ENCODE data around the gene KLK7.

The KLK7 gene

GRCh38 chr19:50994129-50994528 is 10.4 kb upstream of the KLK7 start:
- TF ChIP-seq POLR2AphosphoS5 (IDR thresholded peaks at IDR 0.05; ENCODE audit: low read depth, low read length) (no peak), FOXP2 (optimal IDR thresholded peaks at IDR 0.05; ENCODE audit: borderline replicate concordance, extremely low read depth, extremely low read length, insufficient read depth) (no peak), SIN3A (IDR thresholded peaks at IDR 0.05; ENCODE audit: borderline replicate concordance, insufficient read depth, low read length) (no peak)
- TF ChIP-seq, protein P1, sequence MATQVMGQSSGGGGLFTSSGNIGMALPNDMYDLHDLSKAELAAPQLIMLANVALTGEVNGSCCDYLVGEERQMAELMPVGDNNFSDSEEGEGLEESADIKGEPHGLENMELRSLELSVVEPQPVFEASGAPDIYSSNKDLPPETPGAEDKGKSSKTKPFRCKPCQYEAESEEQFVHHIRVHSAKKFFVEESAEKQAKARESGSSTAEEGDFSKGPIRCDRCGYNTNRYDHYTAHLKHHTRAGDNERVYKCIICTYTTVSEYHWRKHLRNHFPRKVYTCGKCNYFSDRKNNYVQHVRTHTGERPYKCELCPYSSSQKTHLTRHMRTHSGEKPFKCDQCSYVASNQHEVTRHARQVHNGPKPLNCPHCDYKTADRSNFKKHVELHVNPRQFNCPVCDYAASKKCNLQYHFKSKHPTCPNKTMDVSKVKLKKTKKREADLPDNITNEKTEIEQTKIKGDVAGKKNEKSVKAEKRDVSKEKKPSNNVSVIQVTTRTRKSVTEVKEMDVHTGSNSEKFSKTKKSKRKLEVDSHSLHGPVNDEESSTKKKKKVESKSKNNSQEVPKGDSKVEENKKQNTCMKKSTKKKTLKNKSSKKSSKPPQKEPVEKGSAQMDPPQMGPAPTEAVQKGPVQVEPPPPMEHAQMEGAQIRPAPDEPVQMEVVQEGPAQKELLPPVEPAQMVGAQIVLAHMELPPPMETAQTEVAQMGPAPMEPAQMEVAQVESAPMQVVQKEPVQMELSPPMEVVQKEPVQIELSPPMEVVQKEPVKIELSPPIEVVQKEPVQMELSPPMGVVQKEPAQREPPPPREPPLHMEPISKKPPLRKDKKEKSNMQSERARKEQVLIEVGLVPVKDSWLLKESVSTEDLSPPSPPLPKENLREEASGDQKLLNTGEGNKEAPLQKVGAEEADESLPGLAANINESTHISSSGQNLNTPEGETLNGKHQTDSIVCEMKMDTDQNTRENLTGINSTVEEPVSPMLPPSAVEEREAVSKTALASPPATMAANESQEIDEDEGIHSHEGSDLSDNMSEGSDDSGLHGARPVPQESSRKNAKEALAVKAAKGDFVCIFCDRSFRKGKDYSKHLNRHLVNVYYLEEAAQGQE (IDR thresholded peaks at IDR 0.05; ENCODE audit: insufficient read depth in 1 of 2, low read depth in 2 of 2, low read length in 2 of 2), result no peak

DNA sequence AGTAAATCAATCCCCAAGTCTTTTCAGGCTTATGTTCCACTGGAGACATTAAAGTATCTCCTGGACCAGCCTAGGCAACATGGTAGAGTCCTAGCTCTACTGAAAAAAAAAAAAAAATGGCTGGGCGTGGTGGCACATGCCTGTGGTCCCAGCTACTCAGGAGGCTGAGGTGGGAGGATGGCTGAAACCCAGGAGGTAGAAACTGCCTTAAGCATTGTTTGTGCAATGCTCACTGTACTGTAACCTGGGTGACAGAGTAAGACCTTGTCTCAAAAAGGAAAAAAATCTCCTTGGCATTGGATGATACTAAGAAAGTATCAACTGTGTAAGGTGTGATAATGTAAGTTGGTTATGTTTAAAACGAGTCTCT is 8.9 kb upstream of the KLK7 start:
- TF ChIP-seq SIN3A (IDR thresholded peaks at IDR 0.05; ENCODE audit: borderline replicate concordance, insufficient read depth, low read length), result no peak
- no peak for TF ChIP-seq TAF1 (IDR thresholded peaks at IDR 0.05; ENCODE audit: borderline replicate concordance, insufficient read depth, low read length)

DNA sequence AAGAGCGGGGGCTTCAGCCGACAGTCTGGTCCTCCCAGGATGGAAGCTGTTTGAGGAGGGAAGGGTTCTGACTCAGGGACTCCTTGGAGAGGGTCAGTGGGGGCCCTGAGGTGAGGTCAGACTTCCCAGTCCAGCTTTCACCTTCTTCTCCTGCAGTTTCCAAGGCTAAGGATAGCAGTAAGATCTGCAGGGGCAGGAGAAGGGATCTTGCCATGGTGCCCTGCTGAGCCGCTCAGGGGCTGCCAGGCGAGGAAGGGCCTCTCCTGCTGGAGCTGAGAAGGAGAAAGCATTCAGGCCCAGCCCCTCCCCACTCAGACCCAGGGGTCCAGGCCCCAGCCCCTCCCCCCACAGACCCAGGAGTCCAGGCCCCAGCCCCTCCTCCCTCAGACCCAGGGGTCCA is 1.5 kb downstream of the KLK7 start:
- TF ChIP-seq, protein P1 (IDR thresholded peaks at IDR 0.05; ENCODE audit: insufficient read depth in 1 of 2, low read depth in 2 of 2, low read length in 2 of 2), result no peak
- TF ChIP-seq FOXP2 (optimal IDR thresholded peaks at IDR 0.05; ENCODE audit: borderline replicate concordance, extremely low read depth, extremely low read length, insufficient read depth), result no peak

GRCh38 chr19:50981587-50982146 is 2.0 kb downstream of the KLK7 start:
- TF ChIP-seq TAF1 (IDR thresholded peaks at IDR 0.05; ENCODE audit: borderline replicate concordance, insufficient read depth, low read length), result no peak
- TF ChIP-seq SIN3A (IDR thresholded peaks at IDR 0.05; ENCODE audit: borderline replicate concordance, insufficient read depth, low read length), result no peak
- TF ChIP-seq, protein P1 (IDR thresholded peaks at IDR 0.05; ENCODE audit: insufficient read depth in 1 of 2, low read depth in 2 of 2, low read length in 2 of 2), result no peak
- no peak for TF ChIP-seq POLR2AphosphoS5 (IDR thresholded peaks at IDR 0.05; ENCODE audit: low read depth, low read length)
- TF ChIP-seq FOXP2 (optimal IDR thresholded peaks at IDR 0.05; ENCODE audit: borderline replicate concordance, extremely low read depth, extremely low read length, insufficient read depth), result no peak

DNA sequence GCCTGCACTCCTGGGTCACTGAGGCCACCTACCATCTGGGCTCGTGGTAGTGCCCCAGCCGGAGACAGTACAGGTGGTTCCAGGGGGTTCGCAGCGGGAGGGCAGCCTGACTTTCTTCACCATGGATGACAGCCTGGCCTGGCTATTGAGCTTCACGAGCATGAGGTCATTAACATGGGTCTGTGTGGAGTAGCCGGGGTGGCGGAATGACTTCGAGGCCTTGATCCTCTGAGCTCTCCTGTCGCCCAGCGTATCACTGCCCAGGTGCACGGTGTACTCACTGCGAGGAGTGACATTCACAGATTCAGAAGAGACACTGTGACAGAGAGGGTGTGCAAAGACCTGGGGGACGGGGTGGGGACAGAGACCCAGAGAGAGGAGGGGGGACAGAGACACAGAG is 3.5 kb downstream of the KLK7 start:
- no peak for TF ChIP-seq SIN3A (IDR thresholded peaks at IDR 0.05; ENCODE audit: borderline replicate concordance, insufficient read depth, low read length)
- no peak for TF ChIP-seq POLR2AphosphoS5 (IDR thresholded peaks at IDR 0.05; ENCODE audit: low read depth, low read length)
- TF ChIP-seq TAF1 (IDR thresholded peaks at IDR 0.05; ENCODE audit: borderline replicate concordance, insufficient read depth, low read length), result no peak
- no peak for TF ChIP-seq FOXP2 (optimal IDR thresholded peaks at IDR 0.05; ENCODE audit: borderline replicate concordance, extremely low read depth, extremely low read length, insufficient read depth)
- TF ChIP-seq, protein P1 (IDR thresholded peaks at IDR 0.05; ENCODE audit: insufficient read depth in 1 of 2, low read depth in 2 of 2, low read length in 2 of 2), result no peak
